Measurements from ENCODE around the gene ANXA2.
"Not testable (repeated sequence)": the region's sequence is repeated elsewhere in the genome, so short reads cannot be mapped to it uniquely, and the experiment has no call there.

ANXA2 gene

GRCh38 chr15:60408463-60408981 lies 10.7 kb upstream of the ANXA2 start:
- DNase-seq, result no peak

DNA sequence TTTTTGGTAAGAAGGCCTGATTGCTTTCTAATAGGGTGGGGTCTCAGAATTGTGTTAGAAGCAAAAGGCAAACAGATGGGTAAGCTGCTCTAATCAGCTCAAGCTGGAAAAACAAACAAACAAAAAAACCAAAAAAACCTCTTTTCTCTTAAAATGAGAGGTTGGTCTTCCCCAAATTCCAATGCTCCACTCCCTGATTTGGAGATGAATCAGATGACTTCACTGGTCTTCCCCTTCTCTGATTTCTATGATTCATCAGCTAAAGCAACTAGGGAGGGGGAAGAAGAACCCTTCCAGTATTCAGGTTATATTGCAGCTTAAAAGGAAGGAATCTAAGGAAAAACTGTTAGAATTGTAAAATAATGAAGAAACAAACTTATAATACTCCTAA lies 9.6 kb upstream of the ANXA2 start:
- DNase-seq, result no peak

DNA sequence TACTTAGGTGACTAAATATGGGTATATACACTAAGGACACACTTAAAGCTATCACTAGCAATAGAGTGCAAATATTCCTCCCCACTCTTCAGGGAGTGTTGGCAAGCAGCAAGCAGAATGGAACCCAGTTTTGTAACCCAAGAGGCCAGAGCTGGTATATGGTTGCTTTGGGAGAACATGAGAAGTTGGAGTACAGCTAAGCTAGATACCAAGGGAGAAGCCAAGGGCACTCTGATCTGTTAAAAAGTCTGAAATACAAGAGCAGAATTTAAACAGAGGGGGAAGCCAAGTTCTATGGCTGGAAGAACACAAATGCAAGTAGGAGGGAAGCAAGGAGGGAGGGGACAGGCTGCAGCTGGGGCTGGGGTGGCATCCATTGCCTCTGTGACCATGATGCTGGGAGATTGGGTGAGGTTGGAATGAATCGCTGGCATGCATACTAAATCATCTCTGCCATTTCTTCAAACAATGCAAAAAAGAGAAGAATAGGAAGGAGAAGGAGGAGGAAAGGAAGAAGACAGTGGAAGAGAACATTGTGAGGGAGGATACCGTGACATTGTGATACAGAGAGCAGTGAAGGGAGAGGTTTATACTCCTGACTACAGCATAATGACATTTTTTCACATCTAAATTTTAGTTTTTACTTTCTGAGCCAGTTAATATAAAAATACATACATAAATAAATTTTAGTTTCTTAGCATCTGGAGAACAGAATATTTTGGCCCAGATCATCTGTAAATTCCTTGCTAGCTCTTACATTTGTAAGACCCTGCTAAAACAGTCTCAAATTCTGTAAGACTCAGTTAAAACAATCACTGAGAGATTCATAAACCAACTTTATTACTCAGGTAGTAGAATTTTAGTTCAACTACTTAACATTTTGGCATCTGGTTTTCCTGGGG lies 9.0 kb upstream of the ANXA2 start:
- DNase-seq, result no peak

- DNase-seq, result no peak
These were observed 7.6 kb upstream of the ANXA2 start for GRCh38 chr15:60405399-60405798.

- DNase-seq, result not testable (repeated sequence)
These were observed 6.6 kb upstream of the ANXA2 start for GRCh38 chr15:60404351-60404750.

DNA sequence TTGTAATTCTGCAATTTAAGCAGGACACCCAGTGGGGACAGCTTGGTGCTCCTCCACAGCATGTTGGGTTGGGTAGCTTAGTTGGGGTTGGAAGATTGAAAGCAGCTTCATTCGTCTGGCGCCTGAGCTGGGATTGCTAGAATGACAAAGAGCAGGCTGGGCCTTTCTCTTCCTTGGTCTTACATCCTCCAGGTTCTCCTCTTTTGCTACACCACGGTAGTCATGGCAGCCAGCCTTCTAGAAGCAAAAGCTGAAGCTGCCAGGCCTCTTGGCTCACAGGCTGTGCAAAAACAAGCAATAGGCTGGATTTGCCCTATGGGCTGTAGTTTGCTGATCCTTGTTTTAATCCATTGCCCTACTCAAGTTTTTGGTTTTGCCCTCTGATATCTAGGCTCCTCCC lies 3.2 kb upstream of the ANXA2 start:
- no peak for DNase-seq

GRCh38 chr15:60399931-60400330 lies 2.1 kb upstream of the ANXA2 start:
- no peak for DNase-seq

DNA sequence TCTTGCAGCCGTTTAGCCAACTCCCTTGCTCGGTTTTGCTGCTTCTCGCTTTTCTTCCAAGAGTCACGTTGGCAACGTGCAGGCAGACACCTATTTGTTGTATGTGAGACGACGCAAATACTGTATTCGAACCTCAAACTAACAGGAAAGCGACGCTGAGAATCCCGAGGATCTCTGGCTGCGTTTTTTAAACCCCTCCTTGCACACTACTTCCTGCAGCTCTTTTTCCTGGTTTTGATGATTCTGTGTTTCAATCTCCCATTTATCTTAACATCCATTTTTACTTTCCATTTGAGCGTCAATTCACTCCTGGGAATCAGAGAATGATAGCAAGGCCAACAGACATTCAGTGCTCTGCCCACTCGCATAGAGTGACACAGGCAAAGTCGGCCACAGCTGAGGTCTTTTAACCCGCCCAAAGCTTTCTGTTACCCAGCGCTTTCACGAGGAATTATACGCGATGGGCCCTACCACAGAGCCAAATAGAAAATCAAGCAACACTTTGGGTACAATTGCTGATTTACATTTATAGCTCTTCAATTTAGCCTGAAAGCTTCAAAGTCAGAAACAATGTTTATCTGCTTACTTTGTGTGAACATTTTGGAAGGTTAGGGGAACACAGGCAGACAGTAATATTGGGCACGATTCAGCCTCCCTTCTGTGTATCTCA lies 1.6 kb upstream of the ANXA2 start:
- no peak for DNase-seq

DNA sequence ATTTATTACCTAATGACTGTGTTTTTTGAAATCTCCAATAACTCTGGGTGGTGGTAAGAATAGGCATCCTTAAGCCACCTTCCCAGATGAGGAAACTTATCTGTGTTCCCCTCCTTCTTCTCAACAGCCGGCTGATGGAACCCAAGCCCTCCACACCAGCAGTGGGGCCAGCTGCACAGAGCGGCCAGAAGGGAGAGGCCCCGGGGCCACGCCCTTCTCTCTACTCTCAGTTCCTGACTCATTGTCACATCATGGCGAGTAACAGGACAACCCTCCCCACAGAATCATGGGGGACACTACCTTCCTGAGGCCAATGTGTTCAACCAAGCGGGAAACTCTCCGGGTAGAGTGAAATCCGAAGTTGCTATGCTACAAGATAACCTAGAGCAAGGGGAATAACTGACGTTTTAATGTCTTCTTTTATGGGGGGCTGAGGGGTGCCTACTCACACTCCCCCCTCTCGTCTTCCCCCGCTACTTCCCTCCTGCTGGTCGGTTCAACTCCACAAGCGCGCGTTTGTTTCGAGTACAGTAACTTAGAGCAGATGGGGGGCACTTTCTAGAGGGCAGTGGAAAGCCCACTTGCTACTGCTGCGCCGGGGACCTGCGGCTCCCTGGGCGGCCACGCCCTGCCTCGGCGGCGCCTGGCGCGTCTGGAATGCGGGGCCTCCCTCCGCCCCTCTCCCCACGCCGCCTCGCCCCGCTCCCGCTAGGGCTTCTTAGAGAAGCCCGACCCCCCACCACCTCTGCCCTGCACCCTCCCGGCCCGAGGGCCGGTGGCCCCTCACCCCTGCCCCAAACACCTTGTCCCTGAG lies 621 bp downstream of the ANXA2 start:
- DNase-seq, result peak; percentile 12 to 62

GRCh38 chr15:60396560-60396957 lies 1.2 kb downstream of the ANXA2 start:
- no peak for DNase-seq

- DNase-seq, result no peak
These were observed 1.7 kb downstream of the ANXA2 start for GRCh38 chr15:60396100-60396499.

GRCh38 chr15:60395276-60396011 lies 2.3 kb downstream of the ANXA2 start:
- DNase-seq, result peak in 1 of 2 experiments; percentile 16

GRCh38 chr15:60394689-60395097 lies 3.1 kb downstream of the ANXA2 start:
- DNase-seq, result no peak

- peak; percentile 69 to 84 for DNase-seq
These were observed 4.6 kb downstream of the ANXA2 start for GRCh38 chr15:60392986-60393790.

GRCh38 chr15:60392601-60392985 lies 5.2 kb downstream of the ANXA2 start:
- DNase-seq, result peak; percentile 18 to 45

DNA sequence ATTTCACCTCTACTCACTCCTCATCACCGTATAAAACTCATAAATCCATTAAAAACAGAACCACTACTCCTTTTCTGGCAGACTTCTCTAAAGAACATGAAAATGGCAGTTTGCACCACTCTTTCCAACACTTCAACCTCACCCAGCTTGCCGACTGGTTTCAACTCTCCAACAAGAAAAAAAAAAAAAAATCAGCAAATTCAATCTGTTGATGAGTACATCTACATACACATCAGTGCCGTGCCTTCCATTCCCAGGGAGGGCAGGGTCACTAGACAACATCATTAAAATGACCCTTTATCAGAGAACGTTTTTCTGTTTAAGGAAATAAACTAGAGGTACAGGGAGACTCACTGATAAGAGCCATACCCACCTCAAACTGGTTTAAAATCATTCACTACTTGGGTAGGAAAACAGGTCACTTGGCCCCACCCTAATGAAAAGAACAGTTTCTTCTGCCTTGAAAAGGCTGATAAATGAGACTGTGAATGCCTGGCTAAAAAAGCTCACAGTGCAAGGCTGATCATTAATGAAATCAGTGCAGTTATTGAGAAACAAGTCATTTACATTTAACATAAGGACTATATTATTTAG lies 6.0 kb downstream of the ANXA2 start:
- no peak for DNase-seq

GRCh38 chr15:60390871-60391501 lies 6.8 kb downstream of the ANXA2 start:
- DNase-seq, result peak in 1 of 2 experiments; percentile 35

GRCh38 chr15:60390231-60390630 lies 7.6 kb downstream of the ANXA2 start:
- DNase-seq, result no peak

DNA sequence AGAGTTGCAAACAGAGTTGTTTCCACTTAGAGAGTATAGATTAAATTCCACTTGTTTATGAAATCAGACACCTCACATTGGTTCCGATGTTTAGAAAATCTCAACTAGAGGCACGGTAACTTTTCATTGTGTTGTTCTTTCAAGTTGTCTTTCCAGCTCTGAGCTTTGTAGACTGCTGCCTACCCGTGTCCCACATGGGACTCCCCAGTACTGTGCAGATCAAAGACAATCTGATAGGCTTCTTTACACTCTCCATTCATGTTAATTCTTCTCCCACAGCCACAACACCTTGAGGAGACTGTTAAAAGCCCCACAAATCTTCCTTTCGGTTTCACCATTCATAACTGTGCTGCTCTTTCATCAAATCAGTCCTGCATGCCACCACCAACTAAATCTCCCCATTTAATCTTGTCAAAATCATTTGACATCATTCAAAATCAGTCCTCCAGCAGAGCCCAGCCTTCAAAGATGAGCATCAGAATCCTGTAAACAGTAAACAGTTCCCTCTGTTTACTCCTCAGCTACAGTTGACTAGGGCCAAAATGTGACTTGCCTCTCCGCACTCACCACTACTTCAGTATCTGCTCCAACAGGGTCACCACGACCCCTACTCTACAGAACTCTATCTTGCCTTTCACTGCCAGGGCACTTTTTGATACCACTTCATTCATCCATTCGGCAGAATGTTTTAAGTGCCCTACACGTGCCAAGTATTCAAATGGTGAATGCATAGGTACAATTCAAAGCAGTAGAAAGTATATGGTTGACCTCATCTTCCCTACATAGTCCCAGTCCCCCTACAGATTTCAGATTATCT lies 8.3 kb downstream of the ANXA2 start:
- DNase-seq, result no peak

DNA sequence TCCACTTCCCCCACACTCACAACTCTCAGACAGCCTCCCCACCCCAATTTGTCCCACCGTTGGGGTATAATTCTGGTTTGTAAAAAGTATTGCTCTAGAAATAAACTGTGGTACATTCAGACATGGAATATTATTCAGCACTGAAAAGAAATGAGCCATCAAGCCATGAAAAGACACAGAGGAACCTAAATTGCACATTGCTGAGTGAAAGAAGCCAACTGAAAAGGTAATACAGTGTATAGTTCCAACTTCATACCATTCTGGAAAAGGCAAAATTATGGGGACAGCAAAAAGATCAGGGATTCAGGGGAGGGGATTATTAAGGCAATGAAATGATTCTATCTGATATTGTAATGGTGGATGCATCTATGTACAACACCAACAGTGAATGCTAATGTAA lies 10.5 kb downstream of the ANXA2 start:
- DNase-seq, result no peak
